Calu3 (cell line): ENCODE results near the gene GPR158. TPM values are rescaled to one million over a fixed set of nuclear protein-coding genes. Genes with fewer than 3 reads are reported as not detected.

Experiments used
- BruUV-seq: library from RNA; stranded (reverse); fragments of 400-500 nt; replicated peaks from 2 replicates; lab custom pipeline; 2021; lab: Mats Ljungman, UMichigan
- CTCF ChIA-PET: fragments of 300-600 bp; sonication (Branson Sonifier 250); formaldehyde crosslinking; loops from one replicate; lab custom pipeline; 2022; ENCODE audit warnings: antibody characterized with exemption; lab: Charles Lee
- DNase-seq: peaks from one replicate; pipeline ENCODE4 v3.0.0; 2022
- H3K27ac Mint-ChIP-seq: one replicate; pipeline ENCODE4 v1.8.0; 2022; ENCODE audit warnings: mixed read lengths; ENCODE audit not compliant: unreplicated experiment
- H3K27me3 Mint-ChIP-seq: one replicate; pipeline ENCODE4 v1.8.0; 2022; ENCODE audit warnings: mixed read lengths; ENCODE audit not compliant: unreplicated experiment
- H3K36me3 Mint-ChIP-seq: one replicate; pipeline ENCODE4 v1.8.0; 2022; ENCODE audit warnings: mild to moderate bottlenecking, moderate library complexity, mixed read lengths; ENCODE audit not compliant: insufficient read depth, unreplicated experiment
- H3K4me1 Mint-ChIP-seq: one replicate; pipeline ENCODE4 v1.8.0; 2022; ENCODE audit warnings: mild to moderate bottlenecking, low read depth, mixed read lengths; ENCODE audit not compliant: unreplicated experiment
- H3K4me3 Mint-ChIP-seq: one replicate; pipeline ENCODE4 v1.8.0; 2022; ENCODE audit warnings: mild to moderate bottlenecking, low read depth, moderate library complexity, mixed read lengths; ENCODE audit not compliant: unreplicated experiment
- H3K9me3 Mint-ChIP-seq: one replicate; pipeline ENCODE4 v1.8.0; 2022; ENCODE audit warnings: low read depth, mixed read lengths; ENCODE audit not compliant: unreplicated experiment
- intact Hi-C: fragments of 100-400 bp; cut with micrococcal nuclease; formaldehyde crosslinking; loops from one replicate; pipeline ENCODE4 v1.10.0; 2022; ENCODE audit not compliant: unreplicated experiment
- total RNA-seq: library from RNA; stranded (reverse); gene quantifications from 2 replicates; pipeline ENCODE4 v1.2.3, GENCODE V29; 2022
- TF ChIP-seq, protein P1 (sequence below): fragments of 200-600 bp; IDR thresholded peaks from one replicate; pipeline ENCODE4 v1.8.0; 2022; ENCODE audit warnings: antibody characterized with exemption; ENCODE audit not compliant: unreplicated experiment

Gene GPR158
- total RNA-seq, 1 experiment from 2014 or later = not detected

DNA sequence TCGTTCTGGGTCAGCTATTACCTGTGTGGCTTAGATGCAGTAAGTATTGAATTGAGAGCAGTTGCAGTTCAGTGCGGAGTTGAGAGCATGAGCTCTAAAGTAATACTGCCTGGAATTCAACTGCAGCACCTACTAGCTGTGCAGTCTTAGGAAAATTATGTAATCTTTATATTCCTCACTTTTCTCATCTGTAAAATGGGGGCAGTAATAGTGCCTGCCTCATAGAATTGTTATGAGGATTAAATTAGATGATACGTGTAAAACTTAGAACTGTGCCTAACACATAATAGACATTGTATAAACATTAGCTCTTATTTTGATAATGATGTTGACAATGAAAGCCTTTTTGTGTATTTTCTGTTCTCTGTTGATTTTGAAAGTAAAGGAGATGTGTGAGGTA, 330.0 kb downstream of the GPR158 start:
- Mint-ChIP-seq H3K4me3 (no peak overlapping the region), H3K27ac (no peak overlapping the region), H3K4me1 (no peaks in the 10 kb centered on the region), H3K27me3 (no peaks in the 10 kb centered on the region), H3K9me3 (no peaks in the 10 kb centered on the region), H3K36me3 (no peaks in the 10 kb centered on the region)
- CTCF ChIA-PET = no interaction called here
- intact Hi-C loops = no loop called here
- TF ChIP-seq, protein P1, sequence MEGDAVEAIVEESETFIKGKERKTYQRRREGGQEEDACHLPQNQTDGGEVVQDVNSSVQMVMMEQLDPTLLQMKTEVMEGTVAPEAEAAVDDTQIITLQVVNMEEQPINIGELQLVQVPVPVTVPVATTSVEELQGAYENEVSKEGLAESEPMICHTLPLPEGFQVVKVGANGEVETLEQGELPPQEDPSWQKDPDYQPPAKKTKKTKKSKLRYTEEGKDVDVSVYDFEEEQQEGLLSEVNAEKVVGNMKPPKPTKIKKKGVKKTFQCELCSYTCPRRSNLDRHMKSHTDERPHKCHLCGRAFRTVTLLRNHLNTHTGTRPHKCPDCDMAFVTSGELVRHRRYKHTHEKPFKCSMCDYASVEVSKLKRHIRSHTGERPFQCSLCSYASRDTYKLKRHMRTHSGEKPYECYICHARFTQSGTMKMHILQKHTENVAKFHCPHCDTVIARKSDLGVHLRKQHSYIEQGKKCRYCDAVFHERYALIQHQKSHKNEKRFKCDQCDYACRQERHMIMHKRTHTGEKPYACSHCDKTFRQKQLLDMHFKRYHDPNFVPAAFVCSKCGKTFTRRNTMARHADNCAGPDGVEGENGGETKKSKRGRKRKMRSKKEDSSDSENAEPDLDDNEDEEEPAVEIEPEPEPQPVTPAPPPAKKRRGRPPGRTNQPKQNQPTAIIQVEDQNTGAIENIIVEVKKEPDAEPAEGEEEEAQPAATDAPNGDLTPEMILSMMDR = no peak
- no peak for DNase-seq
- BruUV-seq = no TSS peak

DNA sequence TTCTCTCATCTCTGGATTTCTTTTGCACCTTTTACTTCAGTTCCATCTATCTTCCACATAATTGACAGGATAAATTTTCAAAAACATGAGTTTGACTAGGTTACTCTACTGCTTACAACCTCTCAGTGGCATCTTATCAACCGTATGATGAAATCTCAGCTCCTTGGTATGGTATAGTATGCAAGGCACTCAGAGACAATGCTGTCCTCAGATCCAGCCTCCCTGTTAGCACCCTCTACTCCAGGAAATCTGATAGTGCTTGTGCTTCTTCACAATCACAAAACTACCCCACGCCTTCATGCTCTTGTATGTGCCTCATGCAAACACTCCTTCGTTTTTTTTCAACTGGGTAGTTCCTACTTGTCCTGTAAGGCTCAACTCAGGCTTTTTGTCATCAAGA, 330.7 kb downstream of the GPR158 start:
- TF ChIP-seq, protein P1 = no peak
- Mint-ChIP-seq H3K36me3 (no peaks in the 10 kb centered on the region), H3K4me3 (no peak overlapping the region), H3K4me1 (no peaks in the 10 kb centered on the region), H3K9me3 (no peaks in the 10 kb centered on the region), H3K27me3 (no peaks in the 10 kb centered on the region), H3K27ac (no peak overlapping the region)
- CTCF ChIA-PET = no interaction called here
- no TSS peak for BruUV-seq
- intact Hi-C loops = no loop called here
- DNase-seq = no peak

DNA sequence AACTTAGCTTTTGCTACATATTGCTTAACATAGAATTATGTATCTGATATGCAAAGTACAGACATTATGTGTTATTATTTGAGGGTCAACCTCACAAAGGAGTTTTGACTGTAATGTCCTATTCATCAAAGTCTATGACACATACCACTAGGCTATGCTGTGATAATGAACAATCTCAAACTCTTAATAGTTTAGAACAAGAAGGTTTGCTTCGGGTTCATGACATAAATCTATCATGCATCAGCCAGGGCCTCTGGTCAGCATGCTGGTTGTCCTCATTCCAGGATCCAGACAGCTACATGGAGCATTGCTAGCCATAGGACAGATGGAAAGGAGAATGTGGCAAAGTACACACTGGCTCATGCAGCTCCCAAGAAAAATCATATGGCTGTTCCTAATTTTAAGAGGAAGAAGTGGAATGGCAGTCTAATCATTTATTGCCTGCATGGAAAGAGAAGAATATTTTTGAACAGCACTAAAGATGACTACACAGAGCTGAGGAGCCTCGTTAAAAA, 332.1 kb downstream of the GPR158 start:
- peaks cover 7% of the 10 kb centered on the region for H3K27me3 Mint-ChIP-seq
- TF ChIP-seq, protein P1 = no peak
- intact Hi-C loops = no loop called here
- H3K9me3 Mint-ChIP-seq = peaks cover 5% of the 10 kb centered on the region
- H3K4me1 Mint-ChIP-seq = no peaks in the 10 kb centered on the region
- CTCF ChIA-PET = interaction anchor here (1.0 kb wide), 1 partner anchor 11 kb away, joined by 3 read pairs; no protein-coding TSS in a partner anchor
- BruUV-seq = no TSS peak
- no peak overlapping the region for H3K4me3 Mint-ChIP-seq
- no peaks in the 10 kb centered on the region for H3K36me3 Mint-ChIP-seq
- DNase-seq = no peak
- H3K27ac Mint-ChIP-seq = no peak overlapping the region

DNA sequence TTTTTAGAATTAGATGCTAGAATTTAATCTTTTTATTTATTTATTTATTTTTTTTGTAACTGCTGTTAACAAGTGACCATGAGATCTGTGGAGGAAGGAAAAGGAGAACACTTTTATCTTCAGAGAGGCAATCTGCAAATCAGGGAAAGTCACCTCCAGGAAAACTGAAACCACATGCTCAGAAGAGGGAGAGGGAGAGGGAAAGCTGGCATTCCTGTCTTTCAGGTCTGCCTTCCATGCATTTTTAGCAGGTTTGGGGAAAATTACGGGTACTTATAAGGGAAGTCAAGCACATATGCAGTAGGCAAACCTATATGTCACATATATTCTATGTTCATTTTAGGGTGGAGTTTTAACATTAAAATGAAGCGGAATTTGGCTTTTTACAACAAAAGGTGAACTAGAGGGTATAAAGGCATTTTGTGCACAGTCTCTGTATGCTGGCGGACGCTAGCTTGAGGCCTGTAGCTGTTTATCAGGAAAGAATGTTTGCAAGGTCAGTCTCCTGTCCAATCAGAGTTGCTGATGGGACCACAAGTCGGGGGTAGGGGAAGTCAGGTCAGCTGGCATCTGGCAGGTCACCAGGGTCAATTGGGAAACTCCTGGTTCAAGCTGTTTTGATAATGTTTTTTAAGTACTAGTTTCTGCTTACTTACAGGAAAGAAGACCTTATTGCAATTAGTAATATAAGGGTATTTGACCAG, 333.5 kb downstream of the GPR158 start:
- intact Hi-C loops = no loop called here
- CTCF ChIA-PET = interaction anchor here (1.0 kb wide), 1 partner anchor 12 kb away, joined by 3 read pairs; no protein-coding TSS in a partner anchor
- H3K4me3 Mint-ChIP-seq = no peak overlapping the region
- peaks cover 6% of the 10 kb centered on the region for H3K9me3 Mint-ChIP-seq
- no peak for DNase-seq
- H3K4me1 Mint-ChIP-seq = no peaks in the 10 kb centered on the region
- peaks cover 9% of the 10 kb centered on the region for H3K27me3 Mint-ChIP-seq
- no peaks in the 10 kb centered on the region for H3K36me3 Mint-ChIP-seq
- BruUV-seq = no TSS peak
- no peak overlapping the region for H3K27ac Mint-ChIP-seq
- TF ChIP-seq, protein P1 = no peak
